ENCODE data around the gene LZIC.

LZIC gene

GRCh38 chr1:9882945-9883303 is 60.3 kb downstream of the LZIC start:
- no peaks in the 10 kb centered on the region for H3K9me3 Mint-ChIP-seq
- peaks cover 52% of the 10 kb centered on the region for H3K4me1 Mint-ChIP-seq
- H3K27me3 Mint-ChIP-seq (ENCODE audit: low read depth), result no peaks in the 10 kb centered on the region
- H3K36me3 Mint-ChIP-seq (ENCODE audit: low read depth), result no peaks in the 10 kb centered on the region
- no peak for TF ChIP-seq CTCF (IDR thresholded peaks at IDR 0.05; ENCODE audit: unreplicated experiment in 3 of 3)
- peak overlapping the region; percentile 1 to 42 (median 9) for H3K27ac Mint-ChIP-seq
- no peak overlapping the region for H3K4me3 Mint-ChIP-seq

- Mint-ChIP-seq H3K27ac (peak overlapping the region in 2 of 3 experiments; percentile 1 to 9), H3K4me3 (no peak overlapping the region), H3K4me1 (peaks cover 54% of the 10 kb centered on the region), H3K36me3 (ENCODE audit: low read depth) (no peaks in the 10 kb centered on the region), H3K9me3 (no peaks in the 10 kb centered on the region), H3K27me3 (ENCODE audit: low read depth) (no peaks in the 10 kb centered on the region)
- TF ChIP-seq CTCF (IDR thresholded peaks at IDR 0.05; ENCODE audit: unreplicated experiment in 3 of 3), result no peak
Observed at GRCh38 chr1:9882296-9882944, 60.8 kb downstream of the LZIC start.

GRCh38 chr1:9881838-9882249 is 61.3 kb downstream of the LZIC start:
- Mint-ChIP-seq H3K36me3 (ENCODE audit: low read depth) (no peaks in the 10 kb centered on the region), H3K9me3 (no peaks in the 10 kb centered on the region), H3K27ac (peak overlapping the region; percentile 9 to 65 (median 9)), H3K4me3 (no peak overlapping the region), H3K4me1 (peaks cover 58% of the 10 kb centered on the region), H3K27me3 (ENCODE audit: low read depth) (no peaks in the 10 kb centered on the region)
- no peak for TF ChIP-seq CTCF (IDR thresholded peaks at IDR 0.05; ENCODE audit: unreplicated experiment in 3 of 3)

All from nephron (organoid).